OCI-LY3 (cell line): ENCODE measurements around the gene ATP13A2.

Experiments used
- EZH2phosphoT487 ChIP-seq: fragments of 200-600 bp; shearing (Covaris generic); IDR thresholded peaks from 2 replicates; pipeline ENCODE4 v1.6.1; 2018; ENCODE audit warnings: antibody characterized with exemption, mixed run types, low read depth
- TF ChIP-seq, protein P1 (sequence below): fragments of 200-600, 300-600 bp; sonication (generic); IDR thresholded peaks from 2 replicates; pipeline ENCODE4 v1.5.1; 2014; ENCODE audit warnings: antibody characterized with exemption, low read length, low read depth

GRCh38 chr1:16991571-16991970, 20.2 kb downstream of the ATP13A2 start:
- TF ChIP-seq, protein P1, sequence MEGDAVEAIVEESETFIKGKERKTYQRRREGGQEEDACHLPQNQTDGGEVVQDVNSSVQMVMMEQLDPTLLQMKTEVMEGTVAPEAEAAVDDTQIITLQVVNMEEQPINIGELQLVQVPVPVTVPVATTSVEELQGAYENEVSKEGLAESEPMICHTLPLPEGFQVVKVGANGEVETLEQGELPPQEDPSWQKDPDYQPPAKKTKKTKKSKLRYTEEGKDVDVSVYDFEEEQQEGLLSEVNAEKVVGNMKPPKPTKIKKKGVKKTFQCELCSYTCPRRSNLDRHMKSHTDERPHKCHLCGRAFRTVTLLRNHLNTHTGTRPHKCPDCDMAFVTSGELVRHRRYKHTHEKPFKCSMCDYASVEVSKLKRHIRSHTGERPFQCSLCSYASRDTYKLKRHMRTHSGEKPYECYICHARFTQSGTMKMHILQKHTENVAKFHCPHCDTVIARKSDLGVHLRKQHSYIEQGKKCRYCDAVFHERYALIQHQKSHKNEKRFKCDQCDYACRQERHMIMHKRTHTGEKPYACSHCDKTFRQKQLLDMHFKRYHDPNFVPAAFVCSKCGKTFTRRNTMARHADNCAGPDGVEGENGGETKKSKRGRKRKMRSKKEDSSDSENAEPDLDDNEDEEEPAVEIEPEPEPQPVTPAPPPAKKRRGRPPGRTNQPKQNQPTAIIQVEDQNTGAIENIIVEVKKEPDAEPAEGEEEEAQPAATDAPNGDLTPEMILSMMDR, result no peak
- TF ChIP-seq EZH2phosphoT487, result no peak
